SK-N-SH treated with all-trans-retinoic acid at 6 μM for 48 hours (cell line): ENCODE measurements around the gene TEAD1.

Source experiments
- PATZ1 ChIP-seq: fragments of 250-450 bp; sonication (Bioruptor Pico); IDR thresholded peaks from 2 replicates; pipeline ENCODE4 v1.8.0; 2020; ENCODE audit warnings: mild to moderate bottlenecking, moderate library complexity, borderline replicate concordance
- RARB ChIP-seq: fragments of 250-450 bp; sonication (Bioruptor Pico); IDR thresholded peaks from 2 replicates; pipeline ENCODE4 v1.8.0; 2021; ENCODE audit warnings: mild to moderate bottlenecking, moderate library complexity
- ZC3H10 ChIP-seq: fragments of 250-450 bp; sonication (Bioruptor Pico); IDR thresholded peaks from 2 replicates; pipeline ENCODE4 v1.5.1; 2021; ENCODE audit warnings: mild to moderate bottlenecking, moderate library complexity
- ZFP3 ChIP-seq: fragments of 250-450 bp; sonication (Bioruptor Pico); IDR thresholded peaks from 2 replicates; pipeline ENCODE4 v1.5.0; 2020; ENCODE audit warnings: mild to moderate bottlenecking, moderate library complexity
- ZFP30 ChIP-seq: fragments of 450-650 bp; formaldehyde crosslinking; IDR thresholded peaks from 2 replicates; pipeline ENCODE4 v1.5.0; 2022; ENCODE audit warnings: mild to moderate bottlenecking, moderate library complexity

GRCh38 chr11:12871241-12871640 lies 197.0 kb downstream of the TEAD1 start:
- TF ChIP-seq ZFP3 (no peak), PATZ1 (no peak), ZC3H10 (CRISPR knock-in tag) (no peak), RARB (CRISPR knock-in tag) (no peak), ZFP30 (no peak)
